PFSK-1 (cell line): ENCODE data around the gene PRKCE.

Experiments used
- FOXP2 ChIP-seq: optimal IDR thresholded peaks from 2 replicates; pipeline ENCODE3; 2011; ENCODE audit warnings: borderline replicate concordance, control low read depth, inconsistent platforms; ENCODE audit not compliant: insufficient read depth; ENCODE audit errors: extremely low read length, extremely low read depth
- POLR2AphosphoS5 ChIP-seq: IDR thresholded peaks from 2 replicates; pipeline ENCODE4 v1.6.1; 2012; ENCODE audit warnings: low read depth, mild to moderate bottlenecking, control low read depth, low read length, moderate library complexity
- SIN3A ChIP-seq: IDR thresholded peaks from 2 replicates; pipeline ENCODE4 v1.6.1; 2012; ENCODE audit warnings: mild to moderate bottlenecking, low read length, moderate library complexity, borderline replicate concordance; ENCODE audit not compliant: insufficient read depth
- TAF1 ChIP-seq: IDR thresholded peaks from 2 replicates; pipeline ENCODE4 v1.6.1; 2012; ENCODE audit warnings: low read length, control low read depth, borderline replicate concordance; ENCODE audit not compliant: insufficient read depth
- TF ChIP-seq, protein P1 (sequence below), 2 experiments: IDR thresholded peaks; 2 replicates each; pipeline versions ENCODE4 v1.6.1 to v1.8.0; 2011 to 2012; ENCODE audit warnings: low read depth in 2 of 2, low read length in 2 of 2, control low read depth in 1 of 2, inconsistent platforms in 1 of 2, mild to moderate bottlenecking in 1 of 2, moderate library complexity in 1 of 2; ENCODE audit not compliant: insufficient read depth in 1 of 2

Gene PRKCE

DNA sequence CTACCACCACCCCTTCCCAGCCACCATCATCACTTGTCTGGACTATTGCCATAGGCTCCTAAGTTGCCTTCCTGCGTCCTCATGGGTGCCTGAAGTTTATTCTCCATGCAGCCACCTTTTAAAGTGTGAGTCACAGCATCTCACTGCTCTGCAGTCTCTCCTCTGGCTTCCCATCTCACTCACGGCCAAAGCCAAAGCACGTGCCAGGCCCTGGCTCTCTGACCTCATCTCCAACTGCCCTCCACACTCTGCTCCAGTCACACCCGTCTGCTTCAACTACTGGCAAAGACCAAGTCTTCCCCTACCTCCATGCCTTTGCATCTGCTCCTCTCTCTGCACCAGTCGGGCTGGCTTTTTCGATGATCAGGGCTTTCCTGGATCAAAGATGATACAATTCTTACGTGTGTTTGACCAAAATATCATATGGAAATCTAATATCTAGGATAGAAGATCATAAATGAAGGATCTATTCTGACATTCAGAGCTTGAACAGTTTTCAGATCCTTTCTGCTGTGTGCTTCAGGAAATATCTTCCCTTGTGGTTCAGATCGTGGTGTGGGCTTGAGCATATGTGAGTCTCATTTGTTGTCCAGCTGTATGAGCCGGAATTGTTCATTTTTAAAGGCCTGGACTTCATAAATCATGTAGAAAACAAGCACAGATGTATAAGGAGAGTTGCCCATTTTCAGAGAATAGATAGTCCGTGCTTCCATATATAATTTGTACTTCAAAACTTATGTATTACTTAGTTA lies 175.6 kb downstream of the PRKCE start:
- TF ChIP-seq, protein P1, sequence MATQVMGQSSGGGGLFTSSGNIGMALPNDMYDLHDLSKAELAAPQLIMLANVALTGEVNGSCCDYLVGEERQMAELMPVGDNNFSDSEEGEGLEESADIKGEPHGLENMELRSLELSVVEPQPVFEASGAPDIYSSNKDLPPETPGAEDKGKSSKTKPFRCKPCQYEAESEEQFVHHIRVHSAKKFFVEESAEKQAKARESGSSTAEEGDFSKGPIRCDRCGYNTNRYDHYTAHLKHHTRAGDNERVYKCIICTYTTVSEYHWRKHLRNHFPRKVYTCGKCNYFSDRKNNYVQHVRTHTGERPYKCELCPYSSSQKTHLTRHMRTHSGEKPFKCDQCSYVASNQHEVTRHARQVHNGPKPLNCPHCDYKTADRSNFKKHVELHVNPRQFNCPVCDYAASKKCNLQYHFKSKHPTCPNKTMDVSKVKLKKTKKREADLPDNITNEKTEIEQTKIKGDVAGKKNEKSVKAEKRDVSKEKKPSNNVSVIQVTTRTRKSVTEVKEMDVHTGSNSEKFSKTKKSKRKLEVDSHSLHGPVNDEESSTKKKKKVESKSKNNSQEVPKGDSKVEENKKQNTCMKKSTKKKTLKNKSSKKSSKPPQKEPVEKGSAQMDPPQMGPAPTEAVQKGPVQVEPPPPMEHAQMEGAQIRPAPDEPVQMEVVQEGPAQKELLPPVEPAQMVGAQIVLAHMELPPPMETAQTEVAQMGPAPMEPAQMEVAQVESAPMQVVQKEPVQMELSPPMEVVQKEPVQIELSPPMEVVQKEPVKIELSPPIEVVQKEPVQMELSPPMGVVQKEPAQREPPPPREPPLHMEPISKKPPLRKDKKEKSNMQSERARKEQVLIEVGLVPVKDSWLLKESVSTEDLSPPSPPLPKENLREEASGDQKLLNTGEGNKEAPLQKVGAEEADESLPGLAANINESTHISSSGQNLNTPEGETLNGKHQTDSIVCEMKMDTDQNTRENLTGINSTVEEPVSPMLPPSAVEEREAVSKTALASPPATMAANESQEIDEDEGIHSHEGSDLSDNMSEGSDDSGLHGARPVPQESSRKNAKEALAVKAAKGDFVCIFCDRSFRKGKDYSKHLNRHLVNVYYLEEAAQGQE (IDR thresholded peaks at IDR 0.05; ENCODE audit: insufficient read depth in 1 of 2, low read depth in 2 of 2, low read length in 2 of 2), result no peak
- TF ChIP-seq TAF1, result no peak
- no peak for TF ChIP-seq FOXP2
- no peak for TF ChIP-seq SIN3A
- TF ChIP-seq POLR2AphosphoS5, result no peak

DNA sequence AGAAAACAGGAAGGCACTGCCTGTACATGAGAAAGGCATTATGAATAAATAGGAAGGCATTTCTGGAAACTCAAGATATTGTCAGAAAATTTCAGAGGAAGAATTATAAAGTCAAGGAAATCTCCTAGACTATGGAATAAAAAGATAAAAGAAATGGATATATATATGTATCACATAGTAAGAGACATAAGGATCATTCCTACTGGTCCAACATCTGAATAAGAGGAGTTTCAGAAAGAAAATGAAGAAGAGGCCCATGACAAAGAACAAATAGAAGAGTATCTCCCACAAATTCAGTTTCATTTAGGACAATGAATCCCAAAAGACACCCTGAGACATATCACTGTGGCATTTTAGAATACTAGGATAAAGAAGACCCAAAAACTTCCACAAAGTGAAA lies 178.8 kb downstream of the PRKCE start:
- no peak for TF ChIP-seq POLR2AphosphoS5
- no peak for TF ChIP-seq TAF1
- TF ChIP-seq, protein P1 (IDR thresholded peaks at IDR 0.05; ENCODE audit: insufficient read depth in 1 of 2, low read depth in 2 of 2, low read length in 2 of 2), result no peak
- no peak for TF ChIP-seq SIN3A
- TF ChIP-seq FOXP2, result no peak

DNA sequence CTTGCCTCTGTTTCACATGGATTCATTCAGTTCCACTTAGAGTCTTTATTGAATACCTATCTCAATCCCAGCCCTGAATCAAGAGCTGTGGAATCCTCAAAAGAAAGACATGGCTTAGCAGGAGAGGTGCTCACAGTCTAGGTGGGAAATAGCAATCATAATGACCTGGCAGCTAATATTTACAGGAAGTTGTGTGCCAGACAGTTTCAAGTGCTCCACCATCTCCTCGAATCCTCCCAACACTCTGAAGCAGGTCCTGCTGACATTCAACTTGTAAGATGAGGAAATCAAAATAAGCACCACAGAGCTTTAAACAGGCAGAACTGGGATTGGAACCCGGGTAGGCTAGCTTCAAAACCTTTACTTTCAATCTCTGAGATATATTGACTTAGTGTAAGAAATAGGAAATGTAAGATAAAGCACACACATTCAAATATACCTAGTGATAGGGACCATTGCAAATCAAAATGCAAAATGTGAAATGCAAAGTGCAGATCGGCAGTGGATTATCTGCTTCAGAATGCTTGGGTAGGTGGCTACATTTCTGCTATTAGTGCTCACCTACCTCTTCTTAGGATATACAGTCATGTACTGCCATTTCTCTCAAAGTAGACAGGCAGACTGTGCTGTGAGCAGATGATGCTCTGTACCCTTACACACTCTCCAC lies 182.0 kb downstream of the PRKCE start:
- TF ChIP-seq TAF1 (no peak), FOXP2 (no peak), SIN3A (no peak), POLR2AphosphoS5 (no peak)
- TF ChIP-seq, protein P1 (IDR thresholded peaks at IDR 0.05; ENCODE audit: insufficient read depth in 1 of 2, low read depth in 2 of 2, low read length in 2 of 2), result no peak

DNA sequence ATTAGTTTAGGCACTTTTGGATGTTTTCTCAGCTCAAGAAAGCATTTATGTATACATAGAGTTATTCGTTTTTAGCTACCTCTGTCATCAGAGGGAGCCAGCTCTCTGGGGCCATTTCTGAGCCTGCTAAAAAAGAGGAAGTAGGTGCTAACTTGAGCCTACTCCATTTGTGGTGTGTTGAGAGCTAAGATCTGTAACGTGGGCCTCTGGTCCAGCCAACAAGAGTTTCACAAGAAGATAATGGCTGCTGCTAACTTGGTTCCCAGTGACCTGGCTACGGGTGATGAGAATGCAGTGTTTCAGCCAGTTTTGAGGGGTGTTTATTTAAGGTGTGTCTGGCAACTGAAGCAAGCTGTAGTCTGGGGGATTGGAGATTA lies 182.5 kb downstream of the PRKCE start:
- TF ChIP-seq TAF1 (no peak), SIN3A (no peak), FOXP2 (no peak), POLR2AphosphoS5 (no peak)
- TF ChIP-seq, protein P1 (IDR thresholded peaks at IDR 0.05; ENCODE audit: insufficient read depth in 1 of 2, low read depth in 2 of 2, low read length in 2 of 2), result no peak
